H9 (cell line): ENCODE measurements around the gene CLCN6. TPM values are rescaled to one million over a fixed set of nuclear protein-coding genes. Genes with fewer than 3 reads are reported as not detected.

ENCODE experiments used
- DNase-seq: peaks from one replicate; pipeline ENCODE4 v3.0.0-alpha.2; 2017
- H2AFZ ChIP-seq: one replicate; pipeline ENCODE4 v1.6.1; 2013; ENCODE audit warnings: mild to moderate bottlenecking, low read length, control low read depth, moderate library complexity
- H2AK5ac ChIP-seq: 2 replicates; pipeline ENCODE4 v1.6.1; 2013; ENCODE audit warnings: low read length, control low read depth, mixed read lengths; ENCODE audit not compliant: insufficient read length
- H2BK120ac ChIP-seq: one replicate; pipeline ENCODE4 v1.6.1; 2013; ENCODE audit warnings: low read depth, mild to moderate bottlenecking, low read length, control low read depth, inconsistent platforms; ENCODE audit not compliant: poor library complexity, severe bottlenecking
- H2BK12ac ChIP-seq: 2 replicates; pipeline ENCODE4 v1.6.1; 2013; ENCODE audit warnings: low read length, control low read depth, mixed read lengths, low read depth; ENCODE audit not compliant: insufficient read length
- H2BK15ac ChIP-seq: 2 replicates; pipeline ENCODE4 v1.6.1; 2013; ENCODE audit warnings: low read depth, low read length, control low read depth
- H2BK20ac ChIP-seq: one replicate; pipeline ENCODE4 v1.6.1; 2013; ENCODE audit warnings: low read depth, mild to moderate bottlenecking, low read length, control low read depth, inconsistent platforms; ENCODE audit not compliant: poor library complexity, severe bottlenecking
- H2BK5ac ChIP-seq: 2 replicates; pipeline ENCODE4 v1.6.1; 2013; ENCODE audit warnings: low read length, control low read depth, mixed read lengths; ENCODE audit not compliant: insufficient read length
- H3K14ac ChIP-seq: 2 replicates; pipeline ENCODE4 v1.6.1; 2013; ENCODE audit warnings: low read length, control low read depth; ENCODE audit not compliant: insufficient read depth
- H3K18ac ChIP-seq: 2 replicates; pipeline ENCODE4 v1.6.1; 2013; ENCODE audit warnings: low read depth, mild to moderate bottlenecking, mixed read lengths, low read length, control low read depth; ENCODE audit not compliant: insufficient read length
- H3K23ac ChIP-seq: 2 replicates; pipeline ENCODE4 v1.6.1; 2013; ENCODE audit warnings: low read length, control low read depth, mixed read lengths, low read depth; ENCODE audit not compliant: insufficient read length
- H3K23me2 ChIP-seq: 2 replicates; pipeline ENCODE4 v1.6.1; 2013; ENCODE audit warnings: low read depth, mild to moderate bottlenecking, mixed read lengths, low read length, control low read depth; ENCODE audit not compliant: insufficient read length, poor library complexity, severe bottlenecking
- H3K27ac ChIP-seq: 2 replicates; pipeline ENCODE4 v1.5.1; 2013; ENCODE audit warnings: low read length, control low read depth, mixed read lengths, low read depth; ENCODE audit not compliant: insufficient read length
- H3K27me3 ChIP-seq: 2 replicates; pipeline ENCODE4 v1.6.1; 2013; ENCODE audit warnings: low read length, control low read depth, inconsistent platforms; ENCODE audit not compliant: insufficient read depth
- H3K4ac ChIP-seq: 2 replicates; pipeline ENCODE4 v1.6.1; 2013; ENCODE audit warnings: low read depth, mild to moderate bottlenecking, control low read depth, inconsistent platforms, low read length, moderate library complexity
- H3K4me1 ChIP-seq: 2 replicates; pipeline ENCODE4 v1.6.1; 2013; ENCODE audit warnings: low read length, control low read depth, inconsistent platforms; ENCODE audit not compliant: insufficient read depth
- H3K4me2 ChIP-seq: 2 replicates; pipeline ENCODE4 v1.6.1; 2013; ENCODE audit warnings: low read length, control low read depth, mixed read lengths; ENCODE audit not compliant: insufficient read length, insufficient read depth
- H3K56ac ChIP-seq: 2 replicates; pipeline ENCODE4 v1.6.1; 2013; ENCODE audit warnings: low read depth, mild to moderate bottlenecking, mixed read lengths, low read length, control low read depth; ENCODE audit not compliant: insufficient read length
- H3K79me1 ChIP-seq: 2 replicates; pipeline ENCODE4 v1.6.1; 2013; ENCODE audit warnings: low read depth, mild to moderate bottlenecking, moderate library complexity, low read length, control low read depth, inconsistent platforms; ENCODE audit not compliant: insufficient read depth, poor library complexity, severe bottlenecking
- H3K79me2 ChIP-seq: 2 replicates; pipeline ENCODE4 v1.6.1; 2013; ENCODE audit warnings: low read length, control low read depth, inconsistent platforms; ENCODE audit not compliant: insufficient read depth
- H3K9ac ChIP-seq: 2 replicates; pipeline ENCODE4 v1.6.1; 2013; ENCODE audit warnings: low read length, control low read depth, mixed read lengths; ENCODE audit not compliant: insufficient read length; ENCODE audit errors: extremely low read depth
- H3K9me3 ChIP-seq: one replicate; pipeline ENCODE4 v1.6.1; 2013; ENCODE audit warnings: low read depth, low read length, inconsistent platforms; ENCODE audit not compliant: control insufficient read depth
- H3T11ph ChIP-seq: one replicate; pipeline ENCODE4 v1.6.1; 2013; ENCODE audit warnings: mild to moderate bottlenecking, low read length, control low read depth, inconsistent platforms
- H4K20me1 ChIP-seq: one replicate; pipeline ENCODE4 v1.6.1; 2013; ENCODE audit not compliant: control insufficient read depth, insufficient read length, insufficient read depth
- H4K5ac ChIP-seq: 2 replicates; pipeline ENCODE4 v1.6.1; 2013; ENCODE audit warnings: low read depth, mild to moderate bottlenecking, mixed read lengths, low read length, control low read depth; ENCODE audit not compliant: insufficient read length
- H4K8ac ChIP-seq: replicated peaks from 2 replicates; pipeline ENCODE4 v1.6.1; 2013; ENCODE audit warnings: low read length, control low read depth, mixed read lengths, low read depth; ENCODE audit not compliant: insufficient read length
- H4K91ac ChIP-seq: 2 replicates; pipeline ENCODE4 v1.6.1; 2013; ENCODE audit warnings: low read depth, mild to moderate bottlenecking, moderate library complexity, mixed read lengths, low read length, control low read depth; ENCODE audit not compliant: insufficient read length
- H3K27ac Mint-ChIP-seq, 3 experiments: 2 replicates in 2 of 3; 3 replicates in 1 of 3; pipeline ENCODE4 v1.8.0; 2020 to 2021; ENCODE audit warnings: mixed read lengths in 3 of 3, mild to moderate bottlenecking in 1 of 3, moderate library complexity in 1 of 3
- H3K27me3 Mint-ChIP-seq: 2 replicates; pipeline ENCODE4 v1.8.0; 2021; ENCODE audit warnings: low read depth, mild to moderate bottlenecking, moderate library complexity, mixed read lengths
- H3K36me3 Mint-ChIP-seq, 3 experiments: 2 replicates in 2 of 3; 3 replicates in 1 of 3; pipeline ENCODE4 v1.8.0; 2020 to 2021; ENCODE audit warnings: low read depth in 3 of 3, mixed read lengths in 3 of 3; ENCODE audit not compliant: insufficient read depth in 1 of 3
- H3K4me1 Mint-ChIP-seq, 2 experiments: 2 replicates each; pipeline ENCODE4 v1.8.0; 2020; ENCODE audit warnings: mixed read lengths in 2 of 2
- H3K4me3 Mint-ChIP-seq, 2 experiments: 2 replicates in 1 of 2; 3 replicates in 1 of 2; pipeline ENCODE4 v1.8.0; 2020 to 2021; ENCODE audit warnings: mild to moderate bottlenecking in 2 of 2, mixed read lengths in 2 of 2, moderate library complexity in 1 of 2
- H3K9me3 Mint-ChIP-seq, 2 experiments: 2 replicates in 1 of 2; 3 replicates in 1 of 2; pipeline ENCODE4 v1.8.0; 2020; ENCODE audit warnings: mild to moderate bottlenecking in 2 of 2, mixed read lengths in 2 of 2, moderate library complexity in 1 of 2
- WGBS: extraction: QIAGEN DNeasy Blood & Tissue Kit; methylation state at CpG from one replicate; pipeline ENCODE4 v1.1.7; 2013; ENCODE audit warnings: missing lambda C conversion rate, low lambda C conversion rate, mixed read lengths; ENCODE audit not compliant: insufficient read length; ENCODE audit errors: extremely low coverage; 5-methylcytosine and 5-hydroxymethylcytosine counted together
- total RNA-seq: library from RNA; stranded (reverse); gene quantifications from 2 replicates; pipeline ENCODE4 v1.2.1, GENCODE V29; 2021
- TF ChIP-seq, protein P1 (sequence below): fragments of 200-600 bp; sonication (generic); conservative IDR thresholded peaks from 3 replicates; pipeline ENCODE4 v1.8.0; 2021; ENCODE audit warnings: antibody characterized with exemption, mild to moderate bottlenecking

The CLCN6 gene
- total RNA-seq, 1 experiment from 2014 or later, result 20.5 TPM

DNA sequence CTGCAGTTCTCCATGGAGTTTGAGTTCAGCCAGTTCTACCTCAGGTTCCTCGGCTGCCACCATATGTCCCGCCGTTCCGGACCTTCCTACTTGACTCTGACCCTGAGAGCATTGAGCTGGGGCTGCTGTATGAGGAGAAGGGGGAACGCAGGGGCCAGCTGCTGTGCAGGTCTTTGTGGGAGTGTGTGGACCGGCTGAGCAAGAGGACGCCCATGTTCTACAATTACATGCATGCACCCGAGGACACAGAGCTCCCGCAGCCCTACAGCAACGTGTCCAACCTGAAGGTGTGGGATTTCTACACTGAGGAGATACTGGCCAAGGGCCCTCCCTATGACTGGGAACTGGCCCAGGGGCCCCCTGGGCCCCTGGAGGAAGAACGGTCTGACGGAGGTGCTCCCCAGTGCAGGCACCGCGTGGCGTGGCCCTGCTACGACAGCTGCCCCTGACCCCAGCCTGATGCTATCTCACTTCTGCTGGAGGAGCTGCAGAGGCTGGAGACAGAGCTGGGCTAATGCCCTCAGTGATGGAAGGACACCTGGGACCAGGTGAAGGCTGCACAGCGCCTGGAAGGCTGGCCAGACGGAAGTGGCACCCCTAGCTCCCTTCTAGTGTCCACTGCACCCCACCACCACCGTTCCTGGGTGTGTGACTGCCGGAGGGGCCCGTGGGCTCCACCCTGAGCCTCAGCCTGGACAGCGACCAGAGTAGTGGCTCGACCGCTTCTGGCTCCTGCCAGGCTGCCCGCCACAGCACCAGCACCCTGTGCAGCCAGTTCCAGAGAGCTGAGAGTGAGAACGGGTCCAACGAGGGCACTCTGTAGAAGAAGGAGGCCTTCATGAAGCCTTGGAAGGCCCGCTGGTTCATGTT is 73.6 kb downstream of the CLCN6 start:
- Histone ChIP-seq H2BK20ac (no peak overlapping the region), H3K56ac (no peak overlapping the region), H3K9ac (no peak overlapping the region), H3K79me1 (no peaks in the 10 kb centered on the region), H3K18ac (no peak overlapping the region), H2AK5ac (no peak overlapping the region), H2BK5ac (no peak overlapping the region), H4K20me1 (no peaks in the 10 kb centered on the region), H3K27me3 (no peaks in the 10 kb centered on the region), H3K27ac (no peak overlapping the region), H3K4ac (no peak overlapping the region), H4K5ac (no peak overlapping the region), H3K4me1 (peaks cover 2% of the 10 kb centered on the region; the same call in 1 of the 2 replicates), H2BK120ac (no peak overlapping the region), H3K4me2 (no peak overlapping the region), H4K8ac (no peak overlapping the region), H3K14ac (no peak overlapping the region; the same call in 1 of the 2 replicates), H3K23me2 (no peaks in the 10 kb centered on the region), H2BK12ac (no peak overlapping the region), H3K9me3 (no peaks in the 10 kb centered on the region), H3K79me2 (no peaks in the 10 kb centered on the region), H2BK15ac (no peak overlapping the region), H3K23ac (no peak overlapping the region), H4K91ac (no peak overlapping the region), H3T11ph (no peak overlapping the region), H2AFZ (no peak overlapping the region)
- no peaks in the 10 kb centered on the region; the same call in none of the 2 replicates for H3K27me3 Mint-ChIP-seq
- WGBS, result no CpG with 5 or more reads among the region's 28 CpGs
- peak overlapping the region in 1 of 3 experiments; percentile 35; a peak in 2 of 7 replicates for H3K27ac Mint-ChIP-seq
- no peak overlapping the region; a peak in 1 of 5 replicates for H3K4me3 Mint-ChIP-seq
- TF ChIP-seq, protein P1, sequence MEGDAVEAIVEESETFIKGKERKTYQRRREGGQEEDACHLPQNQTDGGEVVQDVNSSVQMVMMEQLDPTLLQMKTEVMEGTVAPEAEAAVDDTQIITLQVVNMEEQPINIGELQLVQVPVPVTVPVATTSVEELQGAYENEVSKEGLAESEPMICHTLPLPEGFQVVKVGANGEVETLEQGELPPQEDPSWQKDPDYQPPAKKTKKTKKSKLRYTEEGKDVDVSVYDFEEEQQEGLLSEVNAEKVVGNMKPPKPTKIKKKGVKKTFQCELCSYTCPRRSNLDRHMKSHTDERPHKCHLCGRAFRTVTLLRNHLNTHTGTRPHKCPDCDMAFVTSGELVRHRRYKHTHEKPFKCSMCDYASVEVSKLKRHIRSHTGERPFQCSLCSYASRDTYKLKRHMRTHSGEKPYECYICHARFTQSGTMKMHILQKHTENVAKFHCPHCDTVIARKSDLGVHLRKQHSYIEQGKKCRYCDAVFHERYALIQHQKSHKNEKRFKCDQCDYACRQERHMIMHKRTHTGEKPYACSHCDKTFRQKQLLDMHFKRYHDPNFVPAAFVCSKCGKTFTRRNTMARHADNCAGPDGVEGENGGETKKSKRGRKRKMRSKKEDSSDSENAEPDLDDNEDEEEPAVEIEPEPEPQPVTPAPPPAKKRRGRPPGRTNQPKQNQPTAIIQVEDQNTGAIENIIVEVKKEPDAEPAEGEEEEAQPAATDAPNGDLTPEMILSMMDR, result no peak
- H3K36me3 Mint-ChIP-seq, result 0 out of 7 replicates have a peak, but pooled peaks cover 0 to 7% (median 0%) of the 10 kb centered on the region in 3 experiments
- H3K9me3 Mint-ChIP-seq, result peaks cover 0 to 5% of the 10 kb centered on the region in 2 experiments; a peak in 4 of 5 replicates
- DNase-seq, result no peak
- H3K4me1 Mint-ChIP-seq, result peaks cover 10% of the 10 kb centered on the region in 2 experiments
